HFF-Myc (cell line): Measurements from ENCODE around the gene GAB3.
A peak's percentile ranks its signal among the peaks of the same experiment; 100 is the strongest.

ENCODE experiments used
- DNase-seq: peaks from one replicate; pipeline ENCODE4 v3.0.0-alpha.2; 2011; ENCODE audit warnings: low read depth; ENCODE audit errors: extremely low read depth
- H3K4me3 ChIP-seq: replicated peaks from 2 replicates; pipeline ENCODE4 v1.5.1; 2011; ENCODE audit warnings: low read depth, mild to moderate bottlenecking, control low read depth, low read length
- TF ChIP-seq, protein P1 (sequence below): IDR thresholded peaks from 2 replicates; pipeline ENCODE4 v1.5.1; 2012; ENCODE audit warnings: mild to moderate bottlenecking, low read depth, low read length, control low read depth; ENCODE audit errors: missing control alignments

The GAB3 gene

DNA sequence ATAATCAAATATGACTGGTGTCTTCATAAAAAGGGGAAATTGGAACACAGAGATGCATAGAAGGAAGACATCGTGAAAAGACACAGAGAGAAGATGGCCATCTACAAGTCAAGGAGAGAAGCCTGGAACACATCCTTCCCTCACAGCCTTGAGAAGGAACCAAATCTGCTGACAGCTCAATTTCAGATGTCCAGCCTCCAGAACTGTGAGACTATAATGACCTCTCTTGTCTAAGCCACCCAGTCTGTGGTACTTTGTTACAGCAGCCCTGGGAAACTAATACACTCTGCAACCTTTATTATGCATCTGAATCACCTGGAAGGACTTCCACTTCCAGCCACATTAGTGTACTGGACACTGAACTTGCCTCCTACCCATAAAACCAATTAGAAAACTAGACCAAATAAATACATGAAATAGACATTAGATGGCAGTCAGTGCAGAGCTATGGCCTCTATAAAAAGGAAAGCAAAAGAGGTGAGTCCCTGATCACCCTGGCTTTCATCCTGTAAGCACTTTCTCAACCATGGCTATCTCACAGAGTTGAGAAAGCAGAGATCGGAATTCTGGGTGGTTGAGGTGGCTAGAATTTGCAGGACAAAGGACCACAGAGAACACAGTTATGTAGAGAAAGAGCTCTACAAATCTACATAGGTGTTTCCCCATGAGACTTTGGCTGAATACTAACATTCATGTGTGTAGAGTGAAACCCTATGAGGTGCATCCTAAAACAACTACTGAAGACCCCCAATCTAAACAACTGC, 25.7 kb downstream of the GAB3 start:
- no peak overlapping the region for H3K4me3 ChIP-seq
- TF ChIP-seq, protein P1, sequence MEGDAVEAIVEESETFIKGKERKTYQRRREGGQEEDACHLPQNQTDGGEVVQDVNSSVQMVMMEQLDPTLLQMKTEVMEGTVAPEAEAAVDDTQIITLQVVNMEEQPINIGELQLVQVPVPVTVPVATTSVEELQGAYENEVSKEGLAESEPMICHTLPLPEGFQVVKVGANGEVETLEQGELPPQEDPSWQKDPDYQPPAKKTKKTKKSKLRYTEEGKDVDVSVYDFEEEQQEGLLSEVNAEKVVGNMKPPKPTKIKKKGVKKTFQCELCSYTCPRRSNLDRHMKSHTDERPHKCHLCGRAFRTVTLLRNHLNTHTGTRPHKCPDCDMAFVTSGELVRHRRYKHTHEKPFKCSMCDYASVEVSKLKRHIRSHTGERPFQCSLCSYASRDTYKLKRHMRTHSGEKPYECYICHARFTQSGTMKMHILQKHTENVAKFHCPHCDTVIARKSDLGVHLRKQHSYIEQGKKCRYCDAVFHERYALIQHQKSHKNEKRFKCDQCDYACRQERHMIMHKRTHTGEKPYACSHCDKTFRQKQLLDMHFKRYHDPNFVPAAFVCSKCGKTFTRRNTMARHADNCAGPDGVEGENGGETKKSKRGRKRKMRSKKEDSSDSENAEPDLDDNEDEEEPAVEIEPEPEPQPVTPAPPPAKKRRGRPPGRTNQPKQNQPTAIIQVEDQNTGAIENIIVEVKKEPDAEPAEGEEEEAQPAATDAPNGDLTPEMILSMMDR, result no peak
- DNase-seq, result no peak

DNA sequence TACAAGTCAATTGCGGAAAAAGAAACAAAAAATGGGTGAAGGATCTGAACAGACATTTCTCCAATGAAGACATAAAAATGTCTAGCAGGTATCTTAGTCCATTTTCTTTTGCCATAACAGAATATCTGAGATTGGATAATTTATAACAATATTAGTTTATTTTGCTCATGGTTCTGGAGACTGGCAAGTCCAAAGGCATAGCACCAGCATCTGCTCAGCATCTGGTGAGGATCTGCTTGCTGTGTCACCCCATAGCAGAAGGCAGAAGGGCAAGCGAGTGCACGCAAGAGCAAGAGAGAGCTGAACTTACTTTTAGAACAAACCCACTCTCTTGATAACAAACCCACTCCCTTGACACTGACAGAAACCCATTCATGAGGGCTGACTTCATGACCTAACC, 29.7 kb downstream of the GAB3 start:
- no peak for DNase-seq
- TF ChIP-seq, protein P1, result no peak
- H3K4me3 ChIP-seq, result no peak overlapping the region

DNA sequence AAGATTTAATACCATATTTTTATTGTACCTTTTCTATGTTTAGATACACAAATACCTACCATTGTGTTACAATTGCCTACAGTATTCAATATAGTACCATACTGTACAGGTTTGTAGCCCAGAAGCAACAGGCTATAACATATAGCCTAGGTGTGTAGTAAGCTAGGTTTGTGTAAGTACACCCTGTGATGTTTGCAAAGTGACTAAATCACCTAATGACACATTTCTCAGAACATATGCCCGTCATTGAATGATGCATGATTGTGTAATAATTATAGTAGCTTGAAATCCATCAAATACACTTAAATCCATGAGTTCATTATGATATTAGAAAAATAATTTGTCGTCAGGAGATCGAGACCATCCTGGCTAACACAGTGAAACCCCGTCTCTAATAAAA, 30.8 kb downstream of the GAB3 start:
- TF ChIP-seq, protein P1, result no peak
- DNase-seq, result no peak
- H3K4me3 ChIP-seq, result no peak overlapping the region

DNA sequence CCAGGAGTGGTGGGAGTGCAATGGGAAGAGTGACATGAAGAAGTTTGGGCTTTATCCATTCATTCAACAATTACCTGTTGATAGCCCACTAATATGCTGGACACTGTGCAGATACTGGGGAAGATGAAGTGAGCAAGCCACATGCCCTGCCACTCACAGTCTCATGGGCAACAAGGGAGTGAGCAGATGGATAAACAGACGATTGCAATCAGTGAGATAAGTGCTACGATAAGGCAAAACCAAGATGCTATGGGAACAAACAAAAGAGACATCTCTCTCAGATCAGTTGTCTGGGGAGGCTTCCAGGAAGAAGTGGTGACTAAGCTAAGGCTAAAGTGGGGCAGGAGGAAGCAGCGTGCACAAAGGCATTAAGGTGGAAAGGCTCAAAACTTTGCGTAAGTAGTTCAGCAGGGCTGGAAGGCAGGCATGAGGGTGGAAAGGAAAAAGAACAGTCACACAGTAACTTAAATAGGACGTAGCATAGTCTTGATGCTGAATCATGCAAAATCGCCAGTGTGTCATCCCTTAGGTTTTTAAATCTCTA, 31.7 kb downstream of the GAB3 start:
- H3K4me3 ChIP-seq, result no peak overlapping the region
- DNase-seq, result no peak
- TF ChIP-seq, protein P1, result no peak

DNA sequence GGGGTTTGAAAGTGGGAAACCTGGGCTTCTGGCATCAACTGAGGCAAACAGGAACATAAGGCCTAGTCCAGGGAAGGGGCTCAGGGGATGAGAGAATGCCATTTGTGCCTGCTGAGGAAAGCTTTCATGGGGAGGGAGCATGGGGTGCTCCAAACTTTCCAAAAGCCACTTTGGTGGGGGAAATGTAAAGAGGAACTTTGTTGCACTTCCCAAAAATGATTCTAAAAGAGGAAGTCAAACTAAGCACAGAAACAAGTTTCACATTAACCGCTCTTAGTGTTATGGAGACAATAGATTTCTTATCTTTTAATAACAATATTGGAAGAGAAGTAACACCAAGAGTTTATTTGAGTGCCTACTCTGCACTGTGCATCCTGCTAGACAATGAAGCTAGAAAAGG, 32.3 kb downstream of the GAB3 start:
- no peak for DNase-seq
- TF ChIP-seq, protein P1, result no peak
- no peak overlapping the region for H3K4me3 ChIP-seq

DNA sequence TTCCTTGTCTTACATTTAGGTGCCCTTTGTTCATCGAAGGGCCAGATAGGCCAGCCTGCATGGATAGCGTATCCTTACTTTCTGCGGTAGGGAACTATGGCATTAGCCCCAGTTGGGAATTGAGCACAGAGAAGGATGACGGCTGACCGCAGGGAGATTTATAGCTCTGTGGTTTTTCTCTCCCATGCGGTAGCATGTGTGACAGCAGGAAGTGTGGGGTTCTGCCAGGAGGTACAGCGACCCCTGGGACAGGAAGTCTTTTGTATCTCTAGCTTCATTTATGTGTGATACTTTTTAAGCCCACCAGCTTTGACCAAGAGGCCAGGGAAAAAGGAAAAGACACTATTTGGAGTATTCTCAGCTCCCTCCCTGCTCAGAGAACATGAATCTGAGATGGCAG, 33.1 kb downstream of the GAB3 start:
- TF ChIP-seq, protein P1, result peak; percentile 29
- H3K4me3 ChIP-seq, result no peak overlapping the region
- no peak for DNase-seq
